MM.1S (cell line): ENCODE results near the gene C9orf152.

Source experiments
- DNase-seq: peaks from one replicate; pipeline ENCODE4 v3.0.0-alpha.2; 2015
- H2AFZ ChIP-seq: fragments of 300-600 bp; sonication (generic); 2 replicates; pipeline ENCODE4 v1.6.0; 2016; ENCODE audit warnings: antibody characterized with exemption, low read length
- H3F3A ChIP-seq: fragments of 300-600 bp; sonication (generic); 2 replicates; pipeline ENCODE4 v1.6.1; 2016; ENCODE audit warnings: mild to moderate bottlenecking, antibody characterized with exemption, low read length, moderate library complexity, mixed read lengths; ENCODE audit not compliant: insufficient read depth
- H3K27ac ChIP-seq: fragments of 300-600 bp; sonication (generic); 2 replicates; pipeline ENCODE4 v1.5.1; 2016; ENCODE audit warnings: mild to moderate bottlenecking, low read length
- H3K27me3 ChIP-seq: fragments of 300-600 bp; sonication (generic); replicated peaks from 2 replicates; pipeline ENCODE4 v1.6.0; 2016; ENCODE audit warnings: low read length; ENCODE audit not compliant: insufficient read depth
- H3K36me3 ChIP-seq: fragments of 300-600 bp; sonication (generic); replicated peaks from 2 replicates; pipeline ENCODE4 v1.6.1; 2016; ENCODE audit warnings: mild to moderate bottlenecking, low read length, mixed read lengths; ENCODE audit not compliant: insufficient read depth
- H3K4me1 ChIP-seq: fragments of 300-600 bp; sonication (generic); 2 replicates; pipeline ENCODE4 v1.6.1; 2016; ENCODE audit warnings: low read length, mixed read lengths
- H3K4me2 ChIP-seq: fragments of 300-600 bp; sonication (generic); 2 replicates; pipeline ENCODE4 v1.6.0; 2016; ENCODE audit warnings: low read depth, low read length
- H3K4me3 ChIP-seq: fragments of 300-600 bp; sonication (generic); 2 replicates; pipeline ENCODE4 v1.5.1; 2016; ENCODE audit warnings: low read length, mixed read lengths
- H3K79me2 ChIP-seq: fragments of 300-600 bp; sonication (generic); 2 replicates; pipeline ENCODE4 v1.6.1; 2016; ENCODE audit warnings: mixed run types, low read length, mixed read lengths
- H3K9ac ChIP-seq: fragments of 300-600 bp; sonication (generic); 2 replicates; pipeline ENCODE4 v1.6.1; 2016; ENCODE audit warnings: low read length, mixed read lengths
- H3K9me2 ChIP-seq: fragments of 300-600 bp; sonication (generic); replicated peaks from 2 replicates; pipeline ENCODE4 v1.6.1; 2016; ENCODE audit warnings: mild to moderate bottlenecking, low read length, mixed read lengths; ENCODE audit not compliant: insufficient read depth
- H3K9me3 ChIP-seq: fragments of 300-600 bp; sonication (generic); replicated peaks from 2 replicates; pipeline ENCODE4 v1.6.1; 2016; ENCODE audit warnings: mild to moderate bottlenecking, low read length, mixed read lengths; ENCODE audit not compliant: insufficient read depth
- H4K20me1 ChIP-seq: fragments of 300-600 bp; sonication (generic); 2 replicates; pipeline ENCODE4 v1.6.1; 2016; ENCODE audit warnings: mild to moderate bottlenecking, low read length, moderate library complexity, mixed read lengths; ENCODE audit not compliant: insufficient read depth
- EZH2 ChIP-seq: fragments of 300-600 bp; sonication (generic); optimal IDR thresholded peaks from 2 replicates; pipeline ENCODE3; 2017; ENCODE audit warnings: low read depth, mild to moderate bottlenecking, antibody characterized with exemption, low read length, mixed read lengths
- EZH2phosphoT487 ChIP-seq: fragments of 300-600 bp; sonication (generic); IDR thresholded peaks from 2 replicates; pipeline ENCODE4 v1.6.1; 2018; ENCODE audit warnings: antibody characterized with exemption, low read length
- TF ChIP-seq, protein P1 (sequence below): fragments of 300-600 bp; sonication (generic); IDR thresholded peaks from 2 replicates; pipeline ENCODE4 v1.5.1; 2016; ENCODE audit warnings: antibody characterized with exemption, low read length, mixed read lengths

C9orf152 gene

DNA sequence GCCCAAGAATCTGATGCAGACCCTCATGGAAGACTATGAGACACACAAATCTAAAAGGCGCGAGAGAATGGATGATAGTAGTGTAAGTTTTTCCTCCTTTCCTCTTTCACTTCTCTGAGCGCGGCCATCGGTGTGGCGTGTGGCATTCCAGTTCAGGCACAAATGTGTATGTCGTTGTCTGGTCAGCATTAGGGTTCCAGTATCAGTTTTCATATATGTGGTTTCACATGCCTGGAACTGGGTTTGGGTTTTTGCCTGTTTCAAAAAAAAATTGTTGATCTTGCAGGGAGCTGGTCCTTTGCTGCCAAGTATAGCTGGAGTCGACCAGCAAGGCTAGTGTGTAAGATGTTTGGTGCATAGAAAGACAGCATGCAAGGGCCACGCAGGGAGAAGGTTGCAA is 51.5 kb downstream of the C9orf152 start:
- Histone ChIP-seq H3K4me3 (peak overlapping the region; percentile 47), H3K9ac (peak overlapping the region; percentile 61), H3K79me2 (peaks cover 98% of the 10 kb centered on the region), H3K27me3 (no peaks in the 10 kb centered on the region), H3K27ac (peak overlapping the region; percentile 96), H3K9me2 (no peaks in the 10 kb centered on the region), H4K20me1 (no peaks in the 10 kb centered on the region), H3K9me3 (no peaks in the 10 kb centered on the region), H2AFZ (no peak overlapping the region), H3K4me1 (peaks cover 94% of the 10 kb centered on the region), H3K36me3 (peaks cover 6% of the 10 kb centered on the region; the same call in 1 of the 2 replicates), H3K4me2 (peak overlapping the region; percentile 82), H3F3A (peaks cover 91% of the 10 kb centered on the region)
- peak; percentile 74 for DNase-seq
- TF ChIP-seq EZH2phosphoT487: no peak
- TF ChIP-seq, protein P1, sequence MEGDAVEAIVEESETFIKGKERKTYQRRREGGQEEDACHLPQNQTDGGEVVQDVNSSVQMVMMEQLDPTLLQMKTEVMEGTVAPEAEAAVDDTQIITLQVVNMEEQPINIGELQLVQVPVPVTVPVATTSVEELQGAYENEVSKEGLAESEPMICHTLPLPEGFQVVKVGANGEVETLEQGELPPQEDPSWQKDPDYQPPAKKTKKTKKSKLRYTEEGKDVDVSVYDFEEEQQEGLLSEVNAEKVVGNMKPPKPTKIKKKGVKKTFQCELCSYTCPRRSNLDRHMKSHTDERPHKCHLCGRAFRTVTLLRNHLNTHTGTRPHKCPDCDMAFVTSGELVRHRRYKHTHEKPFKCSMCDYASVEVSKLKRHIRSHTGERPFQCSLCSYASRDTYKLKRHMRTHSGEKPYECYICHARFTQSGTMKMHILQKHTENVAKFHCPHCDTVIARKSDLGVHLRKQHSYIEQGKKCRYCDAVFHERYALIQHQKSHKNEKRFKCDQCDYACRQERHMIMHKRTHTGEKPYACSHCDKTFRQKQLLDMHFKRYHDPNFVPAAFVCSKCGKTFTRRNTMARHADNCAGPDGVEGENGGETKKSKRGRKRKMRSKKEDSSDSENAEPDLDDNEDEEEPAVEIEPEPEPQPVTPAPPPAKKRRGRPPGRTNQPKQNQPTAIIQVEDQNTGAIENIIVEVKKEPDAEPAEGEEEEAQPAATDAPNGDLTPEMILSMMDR: no peak
- no peak for TF ChIP-seq EZH2

DNA sequence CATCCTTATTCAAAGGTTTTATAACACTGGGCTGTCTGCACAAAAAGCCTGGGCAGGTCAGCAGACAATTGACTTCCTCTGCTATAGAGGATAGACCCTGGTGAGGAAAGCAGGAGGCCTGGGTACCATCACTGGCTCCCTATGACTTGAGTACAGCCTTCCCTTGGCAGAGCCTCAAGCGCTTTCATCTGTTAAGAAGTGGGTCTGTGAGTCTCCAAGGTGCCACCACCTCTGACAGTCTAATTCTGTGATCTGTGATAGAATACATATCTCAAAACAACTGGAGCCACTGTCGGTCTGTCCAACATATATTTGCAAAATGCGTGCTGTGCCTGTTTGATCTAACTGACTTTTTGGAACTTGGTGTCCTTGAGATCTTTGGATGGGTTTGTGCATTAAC is 52.2 kb downstream of the C9orf152 start:
- peak overlapping the region; percentile 96 for H3K27ac ChIP-seq
- no peaks in the 10 kb centered on the region for H3K9me3 ChIP-seq
- peaks cover 6% of the 10 kb centered on the region; the same call in 1 of the 2 replicates for H3K36me3 ChIP-seq
- peaks cover 98% of the 10 kb centered on the region for H3K79me2 ChIP-seq
- no peaks in the 10 kb centered on the region for H3K27me3 ChIP-seq
- H4K20me1 ChIP-seq: no peaks in the 10 kb centered on the region
- H3K9me2 ChIP-seq: no peaks in the 10 kb centered on the region
- H3K4me1 ChIP-seq: peaks cover 91% of the 10 kb centered on the region
- H3K4me3 ChIP-seq: peak overlapping the region; percentile 47
- peak overlapping the region; percentile 61 for H3K9ac ChIP-seq
- TF ChIP-seq EZH2 (no peak), EZH2phosphoT487 (no peak)
- TF ChIP-seq, protein P1: no peak
- DNase-seq: no peak
- H3F3A ChIP-seq: peaks cover 88% of the 10 kb centered on the region
- peak overlapping the region; percentile 82 for H3K4me2 ChIP-seq
- no peak overlapping the region for H2AFZ ChIP-seq

DNA sequence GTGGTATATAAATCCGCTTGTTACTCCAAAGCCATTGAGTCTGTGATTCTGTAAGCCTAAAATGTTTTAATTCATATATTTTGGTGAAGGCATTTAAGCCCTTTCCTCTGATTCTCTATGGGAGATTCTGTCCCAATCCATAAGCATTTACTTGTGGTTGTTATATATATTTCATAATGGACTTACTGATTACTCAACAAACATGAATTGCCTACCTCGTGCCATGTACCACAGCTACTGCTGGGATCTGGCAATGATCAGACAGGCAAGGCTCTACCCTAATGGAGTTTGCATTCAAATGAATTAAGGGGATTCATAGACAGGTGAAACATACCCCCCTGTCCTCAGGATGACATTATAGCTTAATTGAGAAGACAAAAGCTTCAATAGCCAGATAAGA is 54.5 kb downstream of the C9orf152 start:
- H3K4me2 ChIP-seq: peak overlapping the region; percentile 82
- H3K36me3 ChIP-seq: peaks cover under 1% of the 10 kb centered on the region; the same call in 1 of the 2 replicates
- no peak overlapping the region for H2AFZ ChIP-seq
- peaks cover 76% of the 10 kb centered on the region for H3K4me1 ChIP-seq
- peaks cover 88% of the 10 kb centered on the region for H3F3A ChIP-seq
- H3K79me2 ChIP-seq: peaks cover 98% of the 10 kb centered on the region
- H3K27ac ChIP-seq: peak overlapping the region; percentile 96
- H3K4me3 ChIP-seq: peak overlapping the region; percentile 47
- no peaks in the 10 kb centered on the region for H3K27me3 ChIP-seq
- no peak for DNase-seq
- peak overlapping the region; percentile 61 for H3K9ac ChIP-seq
- TF ChIP-seq, protein P1: no peak
- TF ChIP-seq EZH2phosphoT487 (no peak), EZH2 (no peak)
- no peaks in the 10 kb centered on the region for H3K9me3 ChIP-seq
- H4K20me1 ChIP-seq: no peaks in the 10 kb centered on the region
- H3K9me2 ChIP-seq: no peaks in the 10 kb centered on the region
